ENCODE results near the gene GPR151.

GRCh38 chr5:146466521-146467349 lies 49.3 kb downstream of the GPR151 start:
- TF ChIP-seq CTCF (IDR thresholded peaks at IDR 0.05; ENCODE audit: low read depth, low read length) (peak; percentile 27; the same call in 1 of the 2 replicates), EZH2phosphoT487 (IDR thresholded peaks at IDR 0.05; ENCODE audit: low read depth) (no peak)
